Measurements from ENCODE around the gene DDX23.

The DDX23 gene

GRCh38 chr12:48782457-48783395 lies 69.2 kb downstream of the DDX23 start:
- Histone ChIP-seq H3K4me3 (ENCODE audit: low read length) (no peak overlapping the region), H3K27me3 (ENCODE audit: control insufficient read depth, low read length) (peaks cover 19% of the 10 kb centered on the region)

GRCh38 chr12:48781750-48782456 lies 70.1 kb downstream of the DDX23 start:
- TF ChIP-seq, protein P1, sequence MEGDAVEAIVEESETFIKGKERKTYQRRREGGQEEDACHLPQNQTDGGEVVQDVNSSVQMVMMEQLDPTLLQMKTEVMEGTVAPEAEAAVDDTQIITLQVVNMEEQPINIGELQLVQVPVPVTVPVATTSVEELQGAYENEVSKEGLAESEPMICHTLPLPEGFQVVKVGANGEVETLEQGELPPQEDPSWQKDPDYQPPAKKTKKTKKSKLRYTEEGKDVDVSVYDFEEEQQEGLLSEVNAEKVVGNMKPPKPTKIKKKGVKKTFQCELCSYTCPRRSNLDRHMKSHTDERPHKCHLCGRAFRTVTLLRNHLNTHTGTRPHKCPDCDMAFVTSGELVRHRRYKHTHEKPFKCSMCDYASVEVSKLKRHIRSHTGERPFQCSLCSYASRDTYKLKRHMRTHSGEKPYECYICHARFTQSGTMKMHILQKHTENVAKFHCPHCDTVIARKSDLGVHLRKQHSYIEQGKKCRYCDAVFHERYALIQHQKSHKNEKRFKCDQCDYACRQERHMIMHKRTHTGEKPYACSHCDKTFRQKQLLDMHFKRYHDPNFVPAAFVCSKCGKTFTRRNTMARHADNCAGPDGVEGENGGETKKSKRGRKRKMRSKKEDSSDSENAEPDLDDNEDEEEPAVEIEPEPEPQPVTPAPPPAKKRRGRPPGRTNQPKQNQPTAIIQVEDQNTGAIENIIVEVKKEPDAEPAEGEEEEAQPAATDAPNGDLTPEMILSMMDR (IDR thresholded peaks at IDR 0.05; ENCODE audit: low read depth, low read length, poor library complexity, severe bottlenecking), result no peak
- TF ChIP-seq EZH2phosphoT487 (IDR thresholded peaks at IDR 0.05; ENCODE audit: borderline replicate concordance, low read length), result no peak
- H3K79me2 ChIP-seq (ENCODE audit: control insufficient read depth, low read length), result no peaks in the 10 kb centered on the region
- no peaks in the 10 kb centered on the region for H3F3A ChIP-seq (ENCODE audit: control insufficient read depth, insufficient read depth)
- no peak overlapping the region for H3K4me2 ChIP-seq (ENCODE audit: low read length)
- no peak overlapping the region for H3K4me3 ChIP-seq (ENCODE audit: low read length)
- no peaks in the 10 kb centered on the region for H3K9me3 ChIP-seq (ENCODE audit: control insufficient read depth, insufficient read depth, low read length)
- H3K27me3 ChIP-seq (ENCODE audit: control insufficient read depth, low read length), result peaks cover 10% of the 10 kb centered on the region; the same call in 1 of the 2 replicates
- H3K9me2 ChIP-seq (replicated peaks; ENCODE audit: control insufficient read depth, low read length), result no peaks in the 10 kb centered on the region
- H4K20me1 ChIP-seq (ENCODE audit: control insufficient read depth, insufficient read depth, low read depth, low read length), result no peaks in the 10 kb centered on the region
- H3K27ac ChIP-seq (ENCODE audit: low read depth, low read length), result no peak overlapping the region
- peaks cover 6% of the 10 kb centered on the region; the same call in 1 of the 2 replicates for H3K4me1 ChIP-seq (ENCODE audit: control insufficient read depth, low read length)
- no peaks in the 10 kb centered on the region for H3K36me3 ChIP-seq (ENCODE audit: control insufficient read depth, low read length)

More at GRCh38 chr12:48782457-48783395, 69.2 kb downstream of the DDX23 start:
- no peak overlapping the region for H3K27ac ChIP-seq (ENCODE audit: low read depth, low read length)
- no peak for TF ChIP-seq EZH2phosphoT487 (IDR thresholded peaks at IDR 0.05; ENCODE audit: borderline replicate concordance, low read length)
- TF ChIP-seq, protein P1 (IDR thresholded peaks at IDR 0.05; ENCODE audit: low read depth, low read length, poor library complexity, severe bottlenecking), result no peak
- H3K79me2 ChIP-seq (ENCODE audit: control insufficient read depth, low read length), result no peaks in the 10 kb centered on the region
- no peaks in the 10 kb centered on the region for H3K9me2 ChIP-seq (replicated peaks; ENCODE audit: control insufficient read depth, low read length)
- H3F3A ChIP-seq (ENCODE audit: control insufficient read depth, insufficient read depth), result no peaks in the 10 kb centered on the region
- no peaks in the 10 kb centered on the region for H3K9me3 ChIP-seq (ENCODE audit: control insufficient read depth, insufficient read depth, low read length)
- no peaks in the 10 kb centered on the region for H3K36me3 ChIP-seq (ENCODE audit: control insufficient read depth, low read length)
- no peak overlapping the region for H3K4me2 ChIP-seq (ENCODE audit: low read length)
- no peaks in the 10 kb centered on the region for H4K20me1 ChIP-seq (ENCODE audit: control insufficient read depth, insufficient read depth, low read depth, low read length)
- H3K4me1 ChIP-seq (ENCODE audit: control insufficient read depth, low read length), result peaks cover 6% of the 10 kb centered on the region; the same call in 1 of the 2 replicates

DNA sequence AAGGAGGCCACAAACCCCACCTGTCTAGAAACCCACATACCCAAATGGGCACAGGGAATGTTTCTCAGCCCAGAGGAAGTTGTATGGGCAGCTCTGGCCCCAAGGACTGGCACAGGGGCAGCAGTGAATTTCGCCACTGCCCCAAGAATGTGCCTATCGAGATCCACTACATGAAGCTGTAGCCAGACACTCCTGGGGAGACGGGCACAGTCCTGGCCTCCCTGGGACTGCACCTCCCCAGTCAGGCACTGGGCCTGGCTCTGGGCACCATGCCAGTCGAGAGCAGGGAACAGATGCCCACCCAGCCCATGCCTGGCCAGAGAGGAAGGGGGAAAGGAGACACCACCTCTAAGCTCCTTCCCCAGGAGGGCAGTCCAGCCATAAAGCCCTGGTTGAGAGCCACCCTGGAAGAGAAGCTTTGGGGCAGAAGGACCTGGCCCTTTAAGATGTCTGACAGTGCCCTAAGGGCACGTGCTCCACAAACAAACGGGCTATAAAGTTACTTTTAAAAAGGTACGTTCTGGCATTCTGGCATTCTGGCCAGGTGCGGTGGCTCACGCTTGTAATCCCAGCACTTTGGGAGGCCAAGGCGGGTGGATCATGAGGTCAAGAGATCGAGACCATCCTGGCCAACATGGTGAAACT lies 71.5 kb downstream of the DDX23 start:
- no peak overlapping the region for H3K4me2 ChIP-seq (ENCODE audit: low read length)
- H3K36me3 ChIP-seq (ENCODE audit: control insufficient read depth, low read length), result no peaks in the 10 kb centered on the region
- H3K9me3 ChIP-seq (ENCODE audit: control insufficient read depth, insufficient read depth, low read length), result no peaks in the 10 kb centered on the region
- H3K4me1 ChIP-seq (ENCODE audit: control insufficient read depth, low read length), result peaks cover 6% of the 10 kb centered on the region; the same call in 1 of the 2 replicates
- no peaks in the 10 kb centered on the region for H3K9me2 ChIP-seq (replicated peaks; ENCODE audit: control insufficient read depth, low read length)
- H4K20me1 ChIP-seq (ENCODE audit: control insufficient read depth, insufficient read depth, low read depth, low read length), result no peaks in the 10 kb centered on the region
- H3K27me3 ChIP-seq (ENCODE audit: control insufficient read depth, low read length), result no peaks in the 10 kb centered on the region
- H3F3A ChIP-seq (ENCODE audit: control insufficient read depth, insufficient read depth), result no peaks in the 10 kb centered on the region
- H3K4me3 ChIP-seq (ENCODE audit: low read length), result no peak overlapping the region
- no peak for TF ChIP-seq EZH2phosphoT487 (IDR thresholded peaks at IDR 0.05; ENCODE audit: borderline replicate concordance, low read length)
- TF ChIP-seq, protein P1 (IDR thresholded peaks at IDR 0.05; ENCODE audit: low read depth, low read length, poor library complexity, severe bottlenecking), result no peak
- no peak overlapping the region for H3K27ac ChIP-seq (ENCODE audit: low read depth, low read length)
- no peaks in the 10 kb centered on the region for H3K79me2 ChIP-seq (ENCODE audit: control insufficient read depth, low read length)

All from DOHH2 (cell line).